Measurements from ENCODE around the gene TMF1. TPM values are rescaled to one million over a fixed set of nuclear protein-coding genes. Genes with fewer than 3 reads are reported as not detected.

Gene TMF1
- total RNA-seq, 2 experiments from 2014 or later, result 38.9 to 42.1 TPM

DNA sequence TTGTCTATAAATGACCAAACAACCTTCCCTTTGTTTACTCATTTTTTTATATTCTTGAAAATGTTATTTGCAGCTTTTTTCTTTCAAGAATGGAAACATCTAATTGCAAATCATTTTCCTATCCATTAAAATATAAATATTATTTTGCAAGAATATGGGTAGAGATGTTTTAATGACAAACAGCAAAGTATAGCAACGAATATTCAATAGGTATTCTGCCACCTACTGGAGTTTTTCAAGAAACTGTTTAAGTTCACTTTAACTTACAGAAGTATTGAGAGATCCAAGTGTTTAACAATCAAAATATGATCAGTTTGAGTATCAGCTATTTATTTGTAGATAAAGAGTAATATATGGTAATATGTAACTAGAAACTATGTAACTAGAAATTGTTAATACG, 31.7 kb downstream of the TMF1 start:
- H3K27me3 Mint-ChIP-seq, result no peaks in the 10 kb centered on the region
- CTCF ChIA-PET, result interaction anchor here (0.6 kb wide), 1 partner anchor 138 kb away, joined by 3 read pairs; no protein-coding TSS in a partner anchor
- intact Hi-C loops (cut with micrococcal nuclease), result no loop called here
- TF ChIP-seq, protein P1, sequence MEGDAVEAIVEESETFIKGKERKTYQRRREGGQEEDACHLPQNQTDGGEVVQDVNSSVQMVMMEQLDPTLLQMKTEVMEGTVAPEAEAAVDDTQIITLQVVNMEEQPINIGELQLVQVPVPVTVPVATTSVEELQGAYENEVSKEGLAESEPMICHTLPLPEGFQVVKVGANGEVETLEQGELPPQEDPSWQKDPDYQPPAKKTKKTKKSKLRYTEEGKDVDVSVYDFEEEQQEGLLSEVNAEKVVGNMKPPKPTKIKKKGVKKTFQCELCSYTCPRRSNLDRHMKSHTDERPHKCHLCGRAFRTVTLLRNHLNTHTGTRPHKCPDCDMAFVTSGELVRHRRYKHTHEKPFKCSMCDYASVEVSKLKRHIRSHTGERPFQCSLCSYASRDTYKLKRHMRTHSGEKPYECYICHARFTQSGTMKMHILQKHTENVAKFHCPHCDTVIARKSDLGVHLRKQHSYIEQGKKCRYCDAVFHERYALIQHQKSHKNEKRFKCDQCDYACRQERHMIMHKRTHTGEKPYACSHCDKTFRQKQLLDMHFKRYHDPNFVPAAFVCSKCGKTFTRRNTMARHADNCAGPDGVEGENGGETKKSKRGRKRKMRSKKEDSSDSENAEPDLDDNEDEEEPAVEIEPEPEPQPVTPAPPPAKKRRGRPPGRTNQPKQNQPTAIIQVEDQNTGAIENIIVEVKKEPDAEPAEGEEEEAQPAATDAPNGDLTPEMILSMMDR (IDR thresholded peaks at IDR 0.05), result peak; percentile 39
- H3K36me3 Mint-ChIP-seq (ENCODE audit: low read depth), result peaks cover 10% of the 10 kb centered on the region
- POLR2A ChIA-PET, result no interaction called here
- H3K27ac Mint-ChIP-seq, result no peak overlapping the region
- ATAC-seq (no peak), DNase-seq (no peak)
- H3K4me1 Mint-ChIP-seq (ENCODE audit: low read depth), result peaks cover 6% of the 10 kb centered on the region
- no peaks in the 10 kb centered on the region for H3K9me3 Mint-ChIP-seq
- H3K4me3 Mint-ChIP-seq, result no peak overlapping the region

DNA sequence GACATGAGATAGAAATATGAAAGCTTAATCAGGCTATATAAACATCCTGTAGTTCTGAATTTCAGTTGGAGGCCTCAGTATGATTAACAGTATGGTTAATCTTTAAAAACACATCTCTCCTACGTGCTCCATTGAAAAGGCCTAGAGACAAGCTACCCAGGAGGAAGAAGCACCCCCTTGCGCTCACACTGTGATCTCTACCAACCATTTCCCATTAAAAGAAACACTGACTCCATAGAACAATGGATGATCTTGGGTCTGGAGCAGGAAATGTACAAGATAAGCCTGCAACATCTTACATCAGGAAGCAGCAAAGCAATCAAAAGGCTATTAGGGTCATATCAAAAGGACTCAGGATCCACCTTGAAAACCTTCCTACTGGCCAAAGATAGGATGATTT, 35.2 kb downstream of the TMF1 start:
- TF ChIP-seq, protein P1 (IDR thresholded peaks at IDR 0.05), result no peak
- ATAC-seq, result no peak
- no peak for DNase-seq
- intact Hi-C loops (cut with micrococcal nuclease), result no loop called here
- POLR2A ChIA-PET, result no interaction called here
- Mint-ChIP-seq H3K4me1 (ENCODE audit: low read depth) (peaks cover 20% of the 10 kb centered on the region), H3K9me3 (peaks cover 1% of the 10 kb centered on the region), H3K27me3 (no peaks in the 10 kb centered on the region), H3K36me3 (ENCODE audit: low read depth) (peaks cover 13% of the 10 kb centered on the region), H3K4me3 (no peak overlapping the region), H3K27ac (no peak overlapping the region)
- CTCF ChIA-PET, result no interaction called here

GRCh38 chr3:69016102-69016501, 36.0 kb downstream of the TMF1 start:
- H3K9me3 Mint-ChIP-seq, result peaks cover 1% of the 10 kb centered on the region
- no peak for DNase-seq
- no peak overlapping the region for H3K27ac Mint-ChIP-seq
- TF ChIP-seq, protein P1 (IDR thresholded peaks at IDR 0.05), result no peak
- no peaks in the 10 kb centered on the region for H3K27me3 Mint-ChIP-seq
- CTCF ChIA-PET, result no interaction called here
- intact Hi-C loops (cut with micrococcal nuclease), result no loop called here
- H3K4me3 Mint-ChIP-seq, result no peak overlapping the region
- POLR2A ChIA-PET, result no interaction called here
- no peak for ATAC-seq
- H3K4me1 Mint-ChIP-seq (ENCODE audit: low read depth), result peaks cover 22% of the 10 kb centered on the region
- H3K36me3 Mint-ChIP-seq (ENCODE audit: low read depth), result peaks cover 13% of the 10 kb centered on the region

GRCh38 chr3:69014022-69014580, 38.0 kb downstream of the TMF1 start:
- H3K27ac Mint-ChIP-seq, result peak overlapping the region; percentile 83
- H3K4me1 Mint-ChIP-seq (ENCODE audit: low read depth), result peaks cover 20% of the 10 kb centered on the region
- DNase-seq (no peak), ATAC-seq (no peak)
- TF ChIP-seq, protein P1 (IDR thresholded peaks at IDR 0.05), result no peak
- H3K4me3 Mint-ChIP-seq, result peak overlapping the region; percentile 80
- peaks cover 13% of the 10 kb centered on the region for H3K36me3 Mint-ChIP-seq (ENCODE audit: low read depth)
- H3K9me3 Mint-ChIP-seq, result peaks cover 1% of the 10 kb centered on the region
- CTCF ChIA-PET, result interaction anchor here (0.6 to 1.4 kb wide), 5 partner anchors 10 to 75 kb away, joined by 3 to 4 read pairs (median 3); no protein-coding TSS in a partner anchor
- intact Hi-C loops (cut with micrococcal nuclease), result no loop called here
- POLR2A ChIA-PET, result interaction anchor here (0.6 to 1.4 kb wide), 6 partner anchors 32 to 1568 kb away, joined by 3 to 5 read pairs (median 3); partner anchors contain the start of gene TMF1
- no peaks in the 10 kb centered on the region for H3K27me3 Mint-ChIP-seq

DNA sequence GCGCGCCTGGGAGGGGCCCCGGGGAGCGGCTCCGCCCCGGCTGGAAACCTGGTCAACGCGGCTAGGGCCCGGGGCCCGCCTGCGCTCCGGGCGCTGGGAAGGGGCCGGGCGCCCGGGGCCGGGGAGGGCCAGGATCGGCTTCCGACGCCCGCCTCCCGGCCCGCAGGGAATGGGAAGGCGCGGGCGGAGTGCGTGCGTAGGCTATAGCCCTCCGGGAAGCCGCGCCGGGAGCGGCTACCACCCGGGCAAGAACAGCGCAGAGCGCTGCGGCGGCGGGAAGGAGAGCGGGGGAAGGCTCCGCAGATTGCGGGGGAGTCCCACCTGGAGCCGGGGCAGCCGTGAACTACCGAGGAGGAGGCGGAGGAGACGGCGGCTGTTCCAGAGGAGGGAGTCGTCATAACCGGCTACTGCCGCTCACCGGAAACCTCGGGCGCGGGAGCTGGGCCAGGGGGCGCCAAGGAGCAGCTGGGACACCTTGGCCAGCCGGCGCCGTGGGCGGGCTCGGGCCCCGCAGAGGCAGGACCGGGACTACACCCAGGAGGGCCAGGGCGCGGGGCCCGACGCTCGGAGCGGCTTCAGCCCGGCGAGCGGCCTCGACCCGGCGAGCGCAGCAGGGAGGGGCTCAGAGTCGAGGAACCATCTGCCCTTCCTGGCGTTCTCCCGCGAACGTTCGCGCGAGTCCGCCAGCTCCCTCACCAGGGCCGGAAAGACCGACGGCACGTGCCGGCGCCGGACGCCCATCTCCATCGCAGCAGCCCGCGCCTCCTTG, 38.7 kb downstream of the TMF1 start, which contains the start of gene EOGT:
TSS of gene EOGT (minus strand) at position 432 of the 769 bp plus-strand sequence. CDS start 3,838 bp downstream, outside the sequence.
- ChIA-PET CTCF (interaction anchor here (0.6 to 1.4 kb wide), 5 partner anchors 10 to 76 kb away, joined by 3 to 4 read pairs (median 3); no protein-coding TSS in a partner anchor), POLR2A (interaction anchor here (0.6 to 1.4 kb wide), 6 partner anchors 16 to 1567 kb away, joined by 3 to 5 read pairs (median 4); partner anchors contain the start of gene TMF1)
- H3K27ac Mint-ChIP-seq, result peak within 1 kb of the TSS; percentile 83

More for the DNA sequence above, 38.7 kb downstream of the TMF1 start, which contains the start of gene EOGT:
- Mint-ChIP-seq H3K4me3 (peak within 1 kb of the TSS; percentile 80), H3K27me3 (no peaks in the 10 kb centered on the region), H3K36me3 (ENCODE audit: low read depth) (peaks cover 13% of the 10 kb centered on the region), H3K9me3 (peaks cover 1% of the 10 kb centered on the region), H3K4me1 (ENCODE audit: low read depth) (peaks cover 20% of the 10 kb centered on the region)
- DNase-seq (peak; percentile 84), ATAC-seq (peak; percentile 81)
- TF ChIP-seq, protein P1 (IDR thresholded peaks at IDR 0.05), result peak; percentile 59
- intact Hi-C loops (cut with micrococcal nuclease), result no loop called here

Measured in activated CD8-positive, alpha-beta T cell treated with anti-CD3 and anti-CD28 coated beads for 36 hours (primary cell).